GM19240 (cell line): ENCODE data around the gene PYGB.

Source experiments
- DNase-seq: peaks from one replicate; pipeline ENCODE4 v3.0.0; 2011; ENCODE audit warnings: low spot score; ENCODE audit not compliant: insufficient read length

Gene PYGB

DNA sequence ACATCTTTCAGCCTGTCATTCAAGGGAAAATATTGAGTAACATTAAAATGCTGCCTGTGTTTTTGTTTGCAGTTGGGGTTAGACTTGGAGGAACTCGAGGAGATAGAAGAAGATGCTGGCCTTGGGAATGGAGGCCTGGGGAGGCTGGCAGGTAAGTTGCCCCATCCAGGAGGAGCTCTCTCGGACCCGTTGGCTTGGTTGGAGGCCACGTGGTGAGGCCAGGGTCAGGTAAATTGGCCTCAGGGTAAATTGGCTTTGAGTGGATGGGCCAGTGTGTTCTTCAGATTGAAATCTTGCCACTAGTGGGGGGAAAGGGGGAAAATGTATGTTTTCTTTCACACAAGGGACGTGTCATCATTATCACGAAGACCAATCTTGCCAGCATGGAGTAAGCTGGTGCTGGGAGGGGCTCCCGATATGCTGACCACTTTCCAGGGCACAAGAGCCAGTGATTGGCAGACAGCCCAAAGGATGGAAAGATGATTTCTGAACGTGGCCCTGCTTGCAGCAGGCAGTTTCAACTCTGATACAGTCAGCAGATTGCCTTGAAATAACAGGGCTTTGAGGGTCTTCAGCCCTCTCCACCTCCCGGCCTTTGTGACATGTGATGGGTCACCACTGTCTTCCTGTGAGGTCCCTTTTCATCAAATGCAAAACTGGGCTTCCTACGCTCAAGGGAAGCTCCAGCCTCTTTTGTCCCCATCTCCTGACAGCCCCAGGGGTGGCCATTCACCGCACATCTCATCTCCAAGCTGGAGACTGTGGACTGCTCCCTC, 21.4 kb downstream of the PYGB start:
- DNase-seq: no peak

DNA sequence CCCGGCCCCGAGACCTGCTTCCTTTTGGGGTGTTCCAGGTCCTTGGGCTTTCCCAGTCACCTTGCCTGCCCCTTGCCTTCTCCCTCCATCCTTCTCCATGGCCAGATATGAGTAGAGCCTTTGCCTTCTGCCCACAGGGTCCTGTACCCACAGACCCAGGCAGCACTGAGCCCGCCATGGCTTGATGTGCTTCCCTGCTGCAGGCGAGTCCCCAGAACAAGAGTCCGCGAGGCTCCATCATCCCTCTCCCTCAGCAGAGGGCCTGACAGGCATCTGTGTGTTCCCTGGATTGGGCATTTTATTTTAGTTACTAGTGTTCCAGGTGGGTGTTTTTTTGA, 21.9 kb downstream of the PYGB start:
- no peak for DNase-seq

GRCh38 chr20:25270829-25271251, 23.0 kb downstream of the PYGB start:
- DNase-seq: no peak

DNA sequence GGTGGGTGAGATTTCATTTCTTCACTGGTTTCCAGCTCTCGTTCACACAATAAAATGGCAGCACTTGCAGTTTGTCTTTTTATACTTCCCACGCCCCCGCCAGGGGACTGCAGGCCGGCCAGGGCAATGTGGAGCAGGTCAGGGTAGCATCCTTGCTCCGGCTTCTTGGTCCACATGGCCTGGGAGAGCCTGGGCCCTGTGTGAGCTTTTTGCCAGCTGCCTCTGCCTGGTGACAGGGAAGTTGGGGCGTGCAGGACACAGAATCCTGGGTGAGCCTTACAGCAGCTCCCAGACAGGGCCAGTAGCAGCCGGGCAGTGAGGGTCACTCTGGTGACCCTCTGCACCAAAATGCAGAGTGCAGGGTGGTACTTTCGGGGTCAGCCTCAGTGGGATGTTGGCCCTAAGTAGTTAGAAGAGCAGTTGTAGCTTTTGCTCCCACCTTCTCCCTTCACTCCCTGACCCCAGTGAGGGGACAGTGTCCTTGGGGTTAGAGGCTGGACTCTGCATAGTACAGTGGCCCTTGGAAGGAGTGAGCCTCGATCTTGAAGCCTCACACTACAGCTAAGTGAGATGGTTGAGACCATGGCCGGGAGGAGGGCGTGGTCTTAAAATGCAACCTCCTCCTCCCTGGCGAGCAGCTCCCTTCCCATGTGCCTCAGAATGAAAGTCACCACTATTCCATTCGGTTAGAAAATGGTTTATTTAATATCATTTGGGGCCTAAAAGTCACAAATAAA, 23.8 kb downstream of the PYGB start:
- DNase-seq: no peak

DNA sequence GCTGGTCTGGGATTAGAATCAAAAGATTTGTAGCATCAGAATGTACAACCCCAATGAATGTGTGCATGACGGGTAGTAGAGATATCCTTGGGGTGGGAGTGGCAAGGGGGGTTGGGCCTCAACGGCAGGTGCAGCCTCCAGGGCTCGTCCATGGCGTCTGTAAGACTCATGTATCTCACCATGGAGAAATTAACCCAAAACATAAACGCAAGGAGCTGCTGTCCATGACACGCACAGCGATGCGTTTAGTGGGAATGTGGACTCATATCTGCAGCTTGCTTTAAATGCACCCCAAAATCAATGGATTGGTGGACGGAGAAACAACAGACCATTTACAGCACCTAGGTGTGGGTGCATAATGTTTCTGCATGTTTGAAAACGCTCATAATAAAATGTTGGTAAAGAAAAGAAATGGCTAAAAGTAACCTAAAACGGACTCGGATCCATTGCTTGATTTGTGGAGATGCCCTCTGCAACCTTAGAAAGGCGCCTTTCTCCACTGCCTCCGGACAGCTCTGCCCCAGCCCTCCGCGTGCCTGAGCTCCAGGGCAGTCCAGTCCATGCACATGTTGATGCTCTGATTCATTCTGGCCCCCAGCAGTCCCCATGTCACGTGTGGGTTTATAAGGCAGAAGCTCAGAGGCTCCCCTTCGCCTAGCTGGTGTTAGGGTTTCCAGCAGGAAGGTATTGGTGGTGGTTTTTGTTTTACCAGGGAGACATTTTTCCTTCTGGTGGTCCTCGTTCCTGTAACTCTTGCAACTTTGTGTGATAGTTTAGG, 24.5 kb downstream of the PYGB start:
- no peak for DNase-seq

- no peak for DNase-seq
Observed at GRCh38 chr20:25273046-25273445, 25.2 kb downstream of the PYGB start.

GRCh38 chr20:25273541-25274358, 25.9 kb downstream of the PYGB start:
- DNase-seq: no peak

GRCh38 chr20:25274481-25274880, 26.6 kb downstream of the PYGB start:
- DNase-seq: no peak

DNA sequence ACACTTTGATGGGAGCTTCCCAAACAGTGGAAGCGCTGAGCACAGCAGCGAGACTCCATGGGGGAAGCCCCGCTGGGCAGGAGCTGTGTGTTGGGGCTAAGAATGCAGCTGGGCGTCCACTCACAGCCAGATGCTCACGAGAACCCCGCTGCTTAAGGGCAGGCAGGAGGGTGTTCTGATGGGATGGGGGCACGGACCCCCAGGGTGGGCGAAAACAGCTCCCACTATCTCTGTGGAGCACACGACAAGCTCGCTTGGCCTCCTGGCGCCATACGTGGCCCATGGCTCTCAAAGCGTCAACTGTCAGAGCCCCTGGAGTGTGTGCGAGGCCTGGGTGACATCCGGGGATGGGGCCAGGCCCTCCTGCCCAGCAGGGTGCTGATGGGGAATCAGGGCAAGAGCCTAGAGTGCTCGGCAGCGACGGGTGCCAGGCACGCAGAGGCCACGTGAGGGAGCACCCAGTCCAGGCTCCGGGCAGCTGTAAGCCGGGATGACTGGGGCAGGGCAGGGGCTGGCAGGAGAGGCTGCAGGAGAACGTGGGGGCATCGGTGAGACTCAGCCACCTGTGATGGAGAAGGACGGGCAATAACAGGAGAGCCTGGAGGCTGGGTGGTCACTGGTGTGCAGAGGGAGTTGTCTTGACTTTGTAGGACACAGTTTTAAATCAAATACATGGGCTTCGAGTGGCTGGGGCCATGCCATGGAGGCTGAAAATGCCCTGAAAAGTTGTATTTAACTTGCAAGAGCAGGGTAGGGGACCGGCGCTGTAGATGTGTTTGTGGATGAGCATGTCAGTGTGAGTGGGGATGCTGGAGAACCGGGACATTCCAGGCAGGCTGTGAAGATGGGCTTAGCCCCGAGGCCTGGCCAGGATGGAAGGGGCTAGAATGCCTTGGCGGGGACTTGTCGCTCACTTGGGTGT, 27.3 kb downstream of the PYGB start:
- DNase-seq: no peak

GRCh38 chr20:25275813-25276532, 28.1 kb downstream of the PYGB start:
- DNase-seq: no peak

DNA sequence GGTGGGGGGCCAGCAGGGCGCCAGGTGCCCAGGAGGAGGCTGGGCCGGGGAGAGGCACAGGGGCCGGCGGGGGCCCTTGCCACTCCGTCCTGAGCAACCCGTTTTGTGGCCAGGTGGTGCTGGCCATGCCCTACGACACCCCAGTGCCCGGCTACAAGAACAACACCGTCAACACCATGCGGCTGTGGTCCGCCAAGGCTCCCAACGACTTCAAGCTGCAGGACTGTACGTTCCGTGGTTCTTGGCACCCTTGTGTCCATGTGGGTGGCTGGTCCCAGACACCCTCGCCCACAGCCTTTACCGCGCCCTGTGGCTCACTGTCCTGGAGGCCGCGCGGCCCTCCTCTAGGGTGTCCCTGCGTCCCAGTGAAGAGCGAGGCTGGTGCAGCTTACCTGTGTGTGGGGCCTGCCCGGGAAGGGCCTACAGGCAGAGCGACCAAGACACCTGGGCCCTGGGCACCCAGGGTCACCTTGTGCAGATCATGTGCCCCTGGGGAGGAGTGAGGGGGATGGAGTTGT, 28.7 kb downstream of the PYGB start:
- DNase-seq: no peak

GRCh38 chr20:25277051-25277801, 29.3 kb downstream of the PYGB start:
- DNase-seq: no peak

- DNase-seq: no peak
Observed at GRCh38 chr20:25277941-25278521, 30.1 kb downstream of the PYGB start.

- no peak for DNase-seq
Observed at GRCh38 chr20:25278636-25279361, 30.9 kb downstream of the PYGB start.

GRCh38 chr20:25279403-25279802, 31.5 kb downstream of the PYGB start:
- DNase-seq: no peak

DNA sequence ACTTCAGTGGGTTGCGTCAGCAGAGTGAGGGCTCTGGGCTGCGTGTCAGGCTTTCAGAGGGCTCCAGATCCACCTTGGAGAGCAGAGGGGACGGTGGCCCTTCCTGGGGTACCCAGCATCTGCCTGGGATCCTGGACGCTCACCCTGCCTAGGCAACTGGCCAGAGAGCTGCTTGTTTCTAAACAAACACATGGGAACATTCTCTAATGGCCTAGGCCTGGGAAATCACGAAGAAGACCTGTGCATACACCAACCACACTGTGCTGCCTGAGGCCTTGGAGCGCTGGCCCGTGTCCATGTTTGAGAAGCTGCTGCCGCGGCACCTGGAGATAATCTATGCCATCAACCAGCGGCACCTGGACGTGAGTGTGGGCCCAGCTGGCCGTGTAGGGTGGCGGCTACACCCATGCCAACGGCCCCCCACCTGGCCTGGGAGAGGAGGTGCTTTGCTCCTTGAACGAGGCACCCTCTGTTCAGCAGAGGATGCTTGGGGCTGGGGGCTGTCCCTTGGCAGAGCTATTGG, 32.2 kb downstream of the PYGB start:
- no peak for DNase-seq
